ENCODE measurements around the gene ANO2.

ANO2 gene

DNA sequence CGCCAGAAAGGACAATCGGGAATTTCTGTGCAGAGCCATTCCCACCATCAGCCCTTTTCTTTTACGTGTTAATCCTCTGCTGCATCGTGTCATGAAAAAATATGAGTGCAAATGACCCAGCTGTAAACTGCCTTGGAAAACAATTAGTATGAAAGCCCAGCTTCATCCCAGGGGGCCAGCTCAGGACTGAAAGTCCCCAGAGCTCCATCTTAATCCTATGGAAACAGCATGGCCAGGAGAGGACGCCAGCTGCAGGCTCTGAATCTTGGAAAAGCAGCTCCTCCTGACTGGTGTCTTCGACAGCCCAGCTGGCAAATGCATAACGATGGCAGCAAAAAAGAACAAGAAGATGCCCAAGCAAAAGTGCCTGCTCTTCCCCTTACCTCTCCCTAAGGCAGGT, 321.6 kb downstream of the ANO2 start:
- DNase-seq (ENCODE audit: low read depth, low spot score): no peak

DNA sequence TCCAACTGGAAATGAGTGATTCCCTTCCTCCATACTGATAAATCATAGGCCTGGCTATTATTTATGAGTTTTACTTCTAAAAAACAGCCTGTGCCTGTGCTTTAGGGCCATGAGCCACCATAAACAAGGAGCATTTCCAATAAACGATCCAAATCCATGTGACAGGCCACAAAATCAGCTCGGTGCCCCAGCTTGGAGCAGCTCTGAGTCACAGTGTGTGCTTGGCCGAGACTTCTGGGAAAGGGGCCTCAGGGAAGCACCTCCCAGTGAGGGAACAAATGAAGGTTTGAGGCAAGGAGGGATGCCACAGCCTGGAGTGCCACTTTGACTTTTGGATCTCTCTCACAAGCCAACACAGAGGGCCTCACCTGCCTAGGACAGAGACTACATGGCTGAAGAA, 322.8 kb downstream of the ANO2 start:
- DNase-seq (ENCODE audit: low read depth, low spot score): no peak

DNA sequence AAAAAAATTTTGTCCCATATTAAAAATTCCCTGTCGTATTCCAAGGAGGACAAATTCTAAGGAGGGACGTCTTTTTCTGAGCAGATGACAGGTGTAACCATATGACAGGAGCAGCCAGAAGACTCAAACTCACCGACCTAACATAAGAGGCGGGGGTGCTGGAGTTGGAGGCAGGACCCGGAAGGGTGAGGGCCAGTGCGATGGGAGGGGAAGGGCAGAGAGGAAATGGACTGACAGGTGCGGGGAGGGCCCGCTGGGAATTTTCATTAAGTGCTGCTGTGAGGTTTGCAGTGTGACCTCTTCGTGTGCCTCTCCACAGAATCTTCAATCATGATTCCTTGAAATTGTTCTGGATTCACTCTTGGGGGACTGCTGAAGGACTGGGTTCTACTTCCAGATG, 323.7 kb downstream of the ANO2 start:
- DNase-seq (ENCODE audit: low read depth, low spot score): no peak

DNA sequence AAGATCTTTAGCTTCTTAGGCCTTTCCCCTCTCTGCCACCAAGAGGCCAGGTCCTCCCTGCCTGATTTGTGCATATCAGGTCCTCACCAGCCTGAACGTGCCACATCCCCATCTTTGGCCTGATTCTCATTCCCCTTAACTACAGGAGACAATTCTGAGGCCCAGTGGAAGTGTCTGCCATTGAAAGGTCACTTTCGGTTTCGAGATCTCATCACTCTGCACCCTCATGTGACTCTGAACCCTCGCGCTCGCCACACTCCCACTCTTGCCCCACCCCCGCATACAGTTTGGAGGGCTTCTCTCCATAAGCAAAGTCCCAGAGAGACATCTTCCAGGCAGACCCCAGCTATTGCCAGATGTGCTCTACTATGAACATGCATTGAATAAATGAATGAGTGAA, 324.2 kb downstream of the ANO2 start:
- no peak for DNase-seq (ENCODE audit: low read depth, low spot score)

DNA sequence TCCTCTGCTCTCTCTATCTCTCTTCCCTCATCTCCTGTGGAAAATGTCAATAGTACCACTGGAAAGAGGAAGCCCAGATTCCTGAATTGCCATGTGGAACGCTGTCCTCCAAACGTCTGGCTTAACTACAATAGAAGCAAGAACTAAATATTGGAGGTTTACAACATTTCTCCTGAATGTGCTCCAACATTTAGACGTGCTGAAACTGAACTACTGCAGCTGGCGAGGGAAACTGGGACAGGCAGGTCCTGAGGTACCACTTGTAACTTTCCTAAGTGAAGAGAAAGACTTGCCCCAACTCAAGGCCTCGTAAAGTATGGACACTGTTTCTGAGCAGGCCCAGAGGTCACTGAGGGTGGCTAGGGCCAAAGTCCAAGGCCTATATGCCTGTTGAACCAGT, 325.4 kb downstream of the ANO2 start:
- DNase-seq (ENCODE audit: low read depth, low spot score): no peak

DNA sequence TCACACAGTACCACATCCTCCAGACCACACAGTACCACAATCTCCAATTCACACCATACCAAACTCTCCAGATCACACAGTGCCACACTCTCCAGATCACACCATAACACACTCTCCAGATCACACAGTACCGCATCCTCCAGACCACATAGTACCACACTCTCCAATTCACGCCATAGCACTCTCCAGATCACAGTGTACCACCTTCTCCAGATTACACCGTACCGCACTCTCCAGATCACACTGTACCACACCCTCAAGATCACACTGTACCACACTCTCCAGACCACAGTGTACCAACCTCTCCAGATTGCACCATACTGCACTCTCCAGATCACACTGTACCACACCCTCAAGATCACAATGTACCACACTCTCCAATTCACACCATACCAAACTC, 328.2 kb downstream of the ANO2 start:
- no peak for DNase-seq (ENCODE audit: low read depth, low spot score)

DNA sequence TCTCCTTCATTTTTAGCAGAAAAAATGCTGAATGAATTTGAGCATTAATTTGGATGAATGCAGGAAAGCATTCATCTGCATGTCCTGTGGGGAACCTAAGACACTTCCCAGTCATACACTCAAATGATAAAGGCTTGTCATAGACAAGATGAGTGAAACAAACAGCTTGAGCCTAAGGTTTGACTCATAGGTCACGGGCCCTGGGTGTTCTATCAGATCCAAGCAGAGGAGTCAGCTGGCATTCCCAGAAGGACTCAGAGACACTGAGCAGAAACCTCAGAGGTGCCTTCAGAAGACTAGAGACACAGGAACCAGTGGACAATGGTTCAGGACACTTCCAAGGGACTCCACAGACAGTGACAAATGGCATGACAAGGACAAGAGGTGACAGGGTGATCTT, 329.3 kb downstream of the ANO2 start:
- no peak for DNase-seq (ENCODE audit: low read depth, low spot score)

DNA sequence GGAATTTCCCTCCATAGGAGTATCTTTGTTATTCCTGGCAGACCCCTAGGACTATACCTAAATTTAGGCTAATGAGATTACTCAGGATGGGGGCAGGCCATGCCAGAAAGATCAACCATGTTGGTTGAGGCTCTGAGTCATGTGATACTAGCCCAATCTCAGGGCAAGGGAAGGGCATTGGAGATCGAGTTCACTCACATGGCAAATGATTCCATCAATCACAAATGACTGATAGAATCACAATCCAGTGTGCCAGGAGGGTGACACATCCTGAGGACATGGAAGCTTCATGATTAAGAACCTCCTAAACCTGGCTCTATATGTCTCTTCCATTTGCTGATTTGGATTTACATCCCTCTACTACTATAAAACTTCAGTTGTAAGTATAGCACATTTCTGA, 330.8 kb downstream of the ANO2 start:
- no peak for DNase-seq (ENCODE audit: low read depth, low spot score)

DNA sequence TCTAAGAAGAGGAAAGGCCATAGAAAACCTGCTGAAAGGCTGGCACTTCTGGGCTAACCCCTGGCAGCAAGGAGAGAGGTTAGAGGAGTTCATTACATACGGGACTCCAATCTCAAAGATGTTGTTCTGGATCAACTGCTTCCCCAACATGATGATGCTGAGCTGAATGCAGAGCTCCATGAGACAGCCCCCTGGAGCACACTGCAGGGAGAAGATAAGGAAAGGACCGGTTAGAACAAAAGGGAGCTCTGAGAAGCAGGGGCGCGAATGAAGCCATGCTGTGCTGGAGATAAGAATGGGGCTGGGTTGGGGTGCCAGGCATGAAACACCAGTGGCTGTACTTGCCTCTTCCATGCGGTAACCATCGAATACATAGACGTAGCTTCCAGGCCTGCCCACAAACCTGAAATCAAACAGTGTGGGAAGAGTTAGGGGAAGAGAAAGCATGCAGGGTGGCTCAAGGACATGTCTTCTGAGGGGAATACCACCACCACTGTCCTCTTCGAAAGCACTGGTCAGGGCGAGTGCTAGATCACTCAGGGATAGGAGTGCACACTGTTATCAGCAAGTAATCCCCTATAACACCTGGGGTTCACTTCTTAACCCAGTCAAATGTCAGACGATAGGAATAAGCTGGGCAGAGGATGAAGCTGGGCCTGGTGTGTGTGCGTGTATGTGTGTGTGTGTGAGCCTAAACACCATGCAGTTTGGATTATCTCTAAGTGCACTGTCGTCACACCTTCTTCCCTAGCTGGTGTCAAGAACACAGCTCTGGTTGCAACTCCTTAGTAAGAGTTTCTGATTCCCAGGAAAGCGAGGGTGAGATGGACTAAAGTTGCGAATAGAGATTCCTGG, 332.3 kb downstream of the ANO2 start:
- DNase-seq (ENCODE audit: low read depth, low spot score): no peak

DNA sequence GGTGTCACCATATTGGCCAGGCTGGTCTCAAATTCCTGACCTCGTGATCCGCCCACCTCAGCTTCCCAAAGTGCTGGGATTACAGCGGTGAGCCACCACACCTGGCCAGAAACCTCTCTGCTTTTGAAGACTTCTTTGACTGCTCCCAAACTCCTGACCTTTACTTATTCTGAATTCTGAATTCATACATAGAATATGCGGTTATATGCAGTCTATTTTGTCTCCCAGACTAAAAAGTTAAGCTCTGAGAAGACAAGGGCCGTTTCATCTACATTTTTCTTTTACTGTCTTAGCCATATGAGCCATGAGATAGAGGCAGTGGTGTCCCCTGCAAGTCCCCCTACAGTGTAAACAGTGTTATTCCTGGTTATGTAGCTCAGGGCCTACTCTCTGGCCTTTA, 333.9 kb downstream of the ANO2 start:
- no peak for DNase-seq (ENCODE audit: low read depth, low spot score)

DNA sequence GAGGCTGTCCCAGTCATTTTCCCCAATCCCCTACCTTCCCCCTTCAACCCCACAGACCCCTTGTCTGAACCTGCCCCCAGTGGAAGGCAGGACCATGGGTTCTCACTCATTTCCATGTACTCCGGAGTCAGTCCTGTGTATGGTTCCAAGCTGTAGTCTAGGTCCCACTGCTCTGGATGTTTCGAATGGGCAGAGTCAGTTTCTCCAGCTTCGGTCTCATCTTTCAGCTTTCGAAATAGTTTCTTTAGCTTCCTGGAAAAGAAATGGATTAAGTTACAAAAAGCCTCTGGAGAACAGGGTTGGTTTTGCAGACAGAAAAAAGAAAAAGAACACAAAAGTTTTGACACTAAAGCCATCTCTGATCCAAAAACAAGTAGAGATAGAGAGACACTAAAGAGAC, 345.7 kb downstream of the ANO2 start:
- no peak for DNase-seq (ENCODE audit: low read depth, low spot score)

DNA sequence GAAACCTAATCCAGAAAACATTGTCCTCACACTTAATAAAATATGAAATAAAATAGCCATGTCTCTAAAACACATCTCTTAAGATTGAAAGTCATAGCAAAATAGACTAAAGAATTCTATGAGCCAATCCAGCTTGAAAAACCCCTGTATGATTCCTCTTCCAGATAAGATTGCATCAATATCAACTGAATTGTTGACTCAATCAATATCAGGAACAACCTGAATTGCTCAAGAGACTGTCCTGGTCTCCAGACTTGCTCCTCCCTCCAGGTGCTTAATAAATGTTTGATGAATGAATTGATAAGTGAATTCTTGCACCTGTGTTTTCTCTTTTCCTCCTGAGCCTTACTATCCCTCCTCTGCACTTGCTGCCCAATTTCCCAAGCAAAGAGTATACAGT, 351.1 kb downstream of the ANO2 start:
- DNase-seq (ENCODE audit: low read depth, low spot score): no peak

DNA sequence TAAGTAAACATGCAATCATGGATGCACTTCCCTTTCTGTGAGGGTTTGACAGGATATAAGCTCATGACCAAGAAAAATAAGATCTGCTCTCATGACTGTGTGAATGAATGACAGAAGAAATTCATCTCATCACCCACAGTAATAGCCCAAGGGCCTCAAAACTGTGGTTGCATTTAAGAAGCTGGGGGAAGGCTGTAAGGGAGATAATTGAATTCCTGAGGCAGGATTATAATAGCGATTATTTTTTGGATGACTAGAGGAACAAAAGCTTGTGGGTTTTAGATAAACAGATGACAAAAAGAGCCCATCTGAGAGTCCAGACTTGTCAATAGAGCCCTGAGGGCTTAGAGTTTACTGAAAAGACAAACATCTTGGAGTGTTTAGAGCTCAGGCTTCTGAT, 352.0 kb downstream of the ANO2 start:
- no peak for DNase-seq (ENCODE audit: low read depth, low spot score)

DNA sequence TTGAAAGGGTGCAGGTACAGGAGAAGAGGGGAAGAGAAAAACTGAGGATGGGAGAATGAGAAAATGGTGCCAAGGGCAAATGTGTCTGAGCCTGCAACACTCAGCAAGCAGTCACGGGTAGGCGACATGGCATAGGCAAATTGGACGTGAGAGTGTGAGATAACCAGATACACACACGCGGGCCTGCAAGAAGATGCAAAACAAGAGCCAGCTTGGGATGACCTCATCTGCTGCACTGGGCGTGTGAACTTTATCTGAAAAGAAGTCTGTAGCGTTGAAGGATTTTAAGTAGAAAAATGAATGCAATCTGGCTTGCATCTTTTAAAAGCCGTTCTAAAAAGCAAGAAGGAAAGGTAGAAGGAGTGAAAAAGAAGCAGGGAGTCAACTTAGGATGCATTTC, 352.7 kb downstream of the ANO2 start:
- DNase-seq (ENCODE audit: low read depth, low spot score): no peak

DNA sequence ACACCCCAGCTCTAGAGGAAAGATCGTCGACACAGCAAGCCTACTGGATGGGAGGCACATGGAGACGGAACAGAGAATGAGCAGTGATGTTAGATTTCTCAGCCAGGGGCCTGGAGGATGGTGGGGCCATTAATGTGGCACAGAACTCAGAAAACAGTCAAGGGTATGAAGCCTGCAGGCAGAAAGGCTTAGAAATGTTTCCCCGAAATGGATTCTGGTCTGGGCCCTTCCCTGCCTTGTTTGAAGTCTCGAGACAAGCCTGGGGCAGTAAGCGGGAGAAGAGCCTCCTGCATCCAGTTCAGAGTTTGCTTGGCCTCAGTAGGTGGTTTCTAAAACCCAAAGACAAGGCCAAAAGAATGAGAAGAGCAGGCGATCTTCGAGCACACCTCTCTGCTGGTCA, 354.7 kb downstream of the ANO2 start:
- DNase-seq (ENCODE audit: low read depth, low spot score): no peak

DNA sequence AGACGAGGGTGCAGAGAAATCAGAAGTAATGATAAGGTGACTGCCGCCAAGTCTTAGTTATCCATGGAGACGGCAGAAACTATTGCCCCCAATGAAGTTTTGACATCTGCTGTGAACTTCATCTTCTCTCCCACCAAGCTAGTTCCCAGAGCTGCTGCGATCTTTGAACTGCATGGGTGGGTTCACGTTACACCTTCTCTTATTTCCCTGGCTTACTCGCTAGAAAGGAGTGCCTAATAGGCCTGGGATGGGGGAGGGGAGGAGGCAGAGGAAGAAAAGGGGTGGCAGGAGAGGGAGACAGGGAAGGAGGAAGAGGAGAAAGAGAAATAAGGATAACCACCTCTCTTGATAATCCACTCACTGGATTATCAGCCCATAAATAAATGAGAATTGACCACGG, 356.0 kb downstream of the ANO2 start:
- no peak for DNase-seq (ENCODE audit: low read depth, low spot score)

DNA sequence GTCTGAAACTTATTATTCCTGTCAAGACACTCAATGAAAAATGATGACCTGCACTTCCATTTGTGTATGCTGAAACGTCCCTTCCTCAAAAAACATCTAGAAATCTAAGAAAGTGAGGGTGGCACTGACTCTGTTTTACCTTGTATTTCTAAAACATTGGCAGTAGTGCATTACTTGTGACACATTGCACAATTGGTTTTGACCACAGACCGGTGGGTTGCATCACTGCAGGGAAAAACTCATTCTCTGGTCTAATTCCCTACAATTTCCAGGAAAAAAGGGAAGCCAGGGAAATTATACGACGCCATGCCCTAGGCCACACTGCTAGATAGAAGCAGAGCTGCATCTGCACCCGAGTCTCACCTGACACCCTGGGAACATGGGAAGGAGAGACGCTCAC, 356.5 kb downstream of the ANO2 start:
- no peak for DNase-seq (ENCODE audit: low read depth, low spot score)

DNA sequence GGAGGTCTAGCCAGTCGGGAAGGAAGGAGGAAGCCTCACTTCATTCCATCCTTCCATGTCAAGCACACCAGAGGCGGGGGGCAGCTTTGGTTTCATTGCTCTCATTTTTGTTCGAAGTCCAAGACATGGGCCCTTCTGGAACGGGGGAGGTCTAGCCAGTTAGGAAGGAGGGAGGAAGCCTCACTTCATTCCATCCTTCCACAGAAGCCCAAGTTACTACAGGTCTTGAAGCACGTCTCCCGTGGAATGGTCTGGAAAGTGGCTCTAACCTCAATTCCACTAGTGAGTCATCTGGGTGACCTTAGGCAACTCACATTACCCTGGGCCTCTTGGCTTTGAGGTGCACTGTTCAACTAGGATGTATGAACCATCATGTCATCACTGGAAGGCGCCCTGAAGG, 356.9 kb downstream of the ANO2 start:
- DNase-seq (ENCODE audit: low read depth, low spot score): no peak

DNA sequence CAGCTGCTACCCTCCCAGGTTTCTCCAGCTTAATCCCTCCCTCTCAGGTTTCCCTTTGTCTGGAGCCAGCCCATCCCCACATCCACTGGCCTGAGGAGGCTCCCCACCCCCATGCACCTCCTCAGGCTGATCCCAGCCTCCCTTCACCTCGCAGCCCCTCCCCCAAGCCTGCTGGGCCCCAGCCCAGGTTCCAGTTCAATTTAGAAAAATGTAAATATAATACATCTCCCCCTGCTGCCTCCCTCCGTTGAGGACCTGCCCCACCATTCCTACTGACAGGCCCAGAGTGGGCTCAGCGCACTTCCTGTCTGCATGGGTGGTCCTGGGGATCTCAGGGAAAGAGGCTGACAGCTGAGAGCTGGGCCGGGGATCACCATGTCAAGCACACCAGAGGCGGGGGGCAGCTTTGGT, 357.3 kb downstream of the ANO2 start:
- DNase-seq (ENCODE audit: low read depth, low spot score): no peak

DNA sequence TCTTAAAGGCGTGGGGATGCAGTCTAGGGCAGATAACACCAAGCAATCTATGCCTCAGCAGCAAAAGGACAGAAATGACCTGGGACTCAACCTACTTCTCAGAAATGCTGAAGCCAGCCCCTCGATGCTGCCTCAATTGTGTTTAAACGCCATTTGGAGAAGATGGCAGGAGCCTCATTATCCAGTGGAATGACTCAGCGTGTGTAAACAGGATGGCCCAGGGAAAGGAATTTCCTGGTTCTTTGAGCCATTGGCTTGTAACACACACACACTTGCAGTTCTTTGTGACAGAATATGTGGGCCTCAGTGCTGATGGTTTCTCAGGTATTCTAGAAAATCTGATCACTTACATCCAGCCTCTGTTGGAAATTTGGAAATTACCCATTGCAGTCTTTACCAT, 358.9 kb downstream of the ANO2 start:
- no peak for DNase-seq (ENCODE audit: low read depth, low spot score)

DNA sequence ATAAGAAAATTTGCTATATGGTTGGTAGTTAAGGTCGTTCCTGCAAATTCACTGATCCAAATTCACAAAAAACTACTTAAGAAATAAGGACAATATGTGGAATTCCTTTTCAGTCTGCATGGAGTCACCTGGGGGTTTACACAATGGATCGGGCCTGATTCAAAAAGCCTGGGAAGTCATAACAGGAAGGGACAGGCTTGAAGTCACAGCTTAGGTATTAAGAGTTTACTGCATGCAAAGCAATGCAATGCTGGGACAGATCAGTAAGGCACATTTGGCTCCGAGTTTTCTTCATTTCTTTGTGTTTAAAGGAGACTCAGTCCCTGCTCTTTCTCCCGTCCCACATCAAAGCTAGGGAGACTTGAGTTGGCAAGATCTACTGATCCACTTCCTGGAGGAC, 359.9 kb downstream of the ANO2 start:
- DNase-seq (ENCODE audit: low read depth, low spot score): no peak

DNA sequence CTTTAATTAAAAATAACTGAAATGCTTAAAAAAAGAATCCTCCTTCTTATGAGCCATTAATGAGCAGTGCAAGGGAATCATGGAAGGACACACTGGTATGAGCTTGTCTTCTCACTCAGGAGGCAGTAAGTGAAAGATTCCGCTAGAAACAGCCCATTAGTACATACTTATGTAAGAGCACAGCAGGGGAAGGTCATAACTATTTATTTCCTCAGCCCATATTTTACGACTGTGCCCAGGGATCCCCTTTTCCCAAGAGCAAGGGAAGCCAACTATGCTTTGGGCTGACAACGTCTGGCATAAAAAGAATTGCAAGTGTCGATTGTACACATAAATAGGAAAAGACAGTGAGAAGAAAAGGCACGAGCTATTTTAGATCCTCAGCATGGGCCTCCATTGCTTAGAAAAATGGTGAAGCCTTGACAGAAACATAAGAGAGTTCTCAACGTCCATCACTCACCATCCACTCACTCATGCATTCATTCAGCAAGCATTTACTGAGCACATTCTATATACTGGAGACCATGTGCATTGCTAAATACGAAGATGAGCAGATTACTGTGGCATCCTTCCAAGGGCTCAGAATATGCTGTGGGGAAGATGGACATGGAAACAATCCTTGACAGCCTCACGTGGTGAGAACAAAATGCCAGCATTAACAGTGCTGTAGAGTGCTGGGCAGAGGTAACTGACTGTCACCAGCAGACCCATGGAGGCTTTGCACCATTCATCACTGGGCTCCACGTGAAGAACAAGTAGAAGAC, 360.5 kb downstream of the ANO2 start:
- no peak for DNase-seq (ENCODE audit: low read depth, low spot score)

DNA sequence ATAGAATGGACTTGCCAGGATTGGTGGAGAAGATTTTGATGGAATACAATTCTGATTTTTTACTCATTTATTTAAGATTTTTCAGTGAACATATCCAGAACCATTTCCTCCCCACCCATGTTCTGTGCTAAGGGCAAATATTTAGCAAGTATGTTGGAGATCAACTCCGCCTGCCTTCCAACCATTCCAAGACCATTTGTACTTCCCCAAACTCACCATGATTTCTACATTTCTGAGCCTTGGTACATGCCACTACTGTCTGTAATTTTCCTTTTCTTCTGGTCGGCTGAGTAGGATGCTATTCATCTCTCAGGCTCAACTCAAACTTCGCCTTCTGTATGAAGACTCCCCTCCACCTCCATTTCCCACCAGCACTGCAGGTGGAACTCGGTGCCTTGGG, 362.5 kb downstream of the ANO2 start:
- DNase-seq (ENCODE audit: low read depth, low spot score): no peak

All from brain pericyte (primary cell).